ENCODE measurements around the gene PARVG.
A peak's percentile ranks its signal among the peaks of the same experiment; 100 is the strongest.

Gene PARVG

GRCh38 chr22:44181912-44182587 is 1.3 kb downstream of the PARVG start:
- DNase-seq, result peak; percentile 33

GRCh38 chr22:44182588-44183286 is 2.0 kb downstream of the PARVG start:
- peak; percentile 32 for DNase-seq

DNA sequence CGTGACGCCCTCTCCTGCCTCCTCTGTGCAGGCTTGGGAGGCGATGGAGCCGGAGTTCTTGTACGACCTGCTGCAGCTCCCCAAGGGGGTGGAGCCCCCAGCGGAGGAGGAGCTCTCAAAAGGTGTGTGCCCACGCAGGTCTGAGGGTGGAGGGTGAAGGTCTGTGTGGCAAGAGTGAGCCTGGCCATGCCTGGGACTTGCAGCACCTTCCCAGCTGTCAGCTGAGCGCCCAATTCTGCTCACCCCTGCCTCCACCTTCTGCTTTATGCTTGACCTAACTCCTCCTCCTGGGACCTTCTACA is 2.5 kb downstream of the PARVG start:
- DNase-seq, result peak; percentile 6

DNA sequence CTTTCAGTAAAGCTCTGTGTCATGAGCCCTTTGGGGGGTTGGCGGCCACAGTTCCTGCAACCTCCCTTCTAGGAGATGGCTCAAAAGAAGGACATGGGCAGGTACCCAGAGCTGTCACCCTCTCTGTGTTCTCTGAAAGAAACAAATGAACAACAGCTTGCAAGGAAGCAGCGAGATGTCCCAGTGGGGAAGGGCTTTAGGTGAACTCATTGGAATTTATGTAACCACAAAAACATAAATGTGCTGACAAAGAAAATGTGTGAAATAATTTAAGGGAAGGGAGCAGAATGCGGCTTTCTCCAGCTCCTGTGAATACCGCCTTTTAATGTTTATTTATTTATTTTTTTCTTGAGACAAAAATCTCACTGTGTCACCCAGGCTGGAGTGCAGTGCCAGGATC is 3.3 kb downstream of the PARVG start:
- DNase-seq, result no peak

- no peak for DNase-seq
Measured at GRCh38 chr22:44185237-44186120, 4.8 kb downstream of the PARVG start.

DNA sequence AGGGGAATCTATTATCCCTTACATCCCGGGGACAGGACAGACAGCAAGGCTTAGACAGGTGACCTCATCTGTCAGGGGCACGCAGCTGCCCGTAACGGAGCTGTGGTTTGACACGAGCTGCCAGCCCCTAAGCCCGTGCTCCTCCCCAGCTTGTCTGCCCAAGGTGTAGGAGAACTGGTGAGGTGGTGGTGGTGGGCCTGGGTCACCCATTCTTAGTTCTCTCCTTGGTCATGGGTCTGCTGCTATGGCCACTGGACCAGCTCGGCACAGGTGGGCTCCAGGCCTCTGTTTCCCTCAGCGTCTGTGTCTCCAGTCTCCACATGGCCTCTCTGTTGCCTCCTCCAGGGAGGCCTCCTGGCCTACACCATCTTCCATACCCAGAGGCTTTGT is 5.4 kb downstream of the PARVG start:
- no peak for DNase-seq

DNA sequence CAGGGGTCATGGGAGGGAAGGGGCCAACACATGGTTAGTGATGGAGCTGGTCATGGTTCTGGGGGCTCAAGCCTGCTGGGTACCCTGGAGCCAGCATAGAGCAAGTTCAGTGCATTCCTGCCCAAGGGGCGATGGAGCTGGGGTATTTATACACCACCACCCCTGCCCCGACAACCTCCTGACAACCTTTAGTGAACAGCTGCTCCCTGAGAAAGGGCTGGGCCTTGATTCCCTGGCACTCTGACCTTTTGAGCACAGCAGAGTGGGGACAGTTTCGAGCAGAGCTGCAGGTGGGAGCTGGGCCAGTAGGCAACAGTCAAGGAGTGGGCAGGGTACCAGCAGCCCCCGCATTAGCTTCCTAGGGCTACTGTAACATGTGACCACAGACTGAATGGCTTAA is 6.0 kb downstream of the PARVG start:
- DNase-seq, result no peak

DNA sequence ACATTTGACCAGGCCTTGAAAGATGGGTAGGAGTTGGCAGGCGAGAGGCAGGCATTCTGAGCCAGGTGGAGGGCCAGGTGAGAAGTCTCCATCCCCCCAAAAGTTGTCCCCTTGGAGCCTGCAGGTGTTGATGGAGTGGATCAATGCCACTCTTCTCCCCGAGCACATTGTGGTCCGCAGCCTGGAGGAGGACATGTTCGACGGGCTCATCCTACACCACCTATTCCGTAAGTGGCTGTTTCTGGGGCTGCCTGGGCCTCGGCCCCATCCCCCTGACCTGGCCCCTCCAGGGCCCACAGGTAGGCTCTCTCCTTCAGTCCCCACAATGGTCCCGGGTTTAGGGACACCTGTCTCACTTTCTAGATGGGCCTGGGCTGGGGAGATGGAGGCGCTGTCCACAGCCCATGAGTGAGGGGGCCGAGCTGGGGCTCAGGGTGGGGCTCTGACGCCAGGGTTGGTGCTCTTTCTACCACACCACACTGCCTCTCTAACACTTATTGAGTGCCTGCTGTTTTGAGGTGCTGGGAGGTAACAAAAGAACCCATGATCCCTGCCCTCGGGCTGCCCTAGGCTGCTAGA is 7.0 kb downstream of the PARVG start:
- no peak for DNase-seq

GRCh38 chr22:44188316-44188715 is 7.6 kb downstream of the PARVG start:
- DNase-seq, result no peak

- no peak for DNase-seq
Measured at GRCh38 chr22:44188986-44189630, 8.4 kb downstream of the PARVG start.

DNA sequence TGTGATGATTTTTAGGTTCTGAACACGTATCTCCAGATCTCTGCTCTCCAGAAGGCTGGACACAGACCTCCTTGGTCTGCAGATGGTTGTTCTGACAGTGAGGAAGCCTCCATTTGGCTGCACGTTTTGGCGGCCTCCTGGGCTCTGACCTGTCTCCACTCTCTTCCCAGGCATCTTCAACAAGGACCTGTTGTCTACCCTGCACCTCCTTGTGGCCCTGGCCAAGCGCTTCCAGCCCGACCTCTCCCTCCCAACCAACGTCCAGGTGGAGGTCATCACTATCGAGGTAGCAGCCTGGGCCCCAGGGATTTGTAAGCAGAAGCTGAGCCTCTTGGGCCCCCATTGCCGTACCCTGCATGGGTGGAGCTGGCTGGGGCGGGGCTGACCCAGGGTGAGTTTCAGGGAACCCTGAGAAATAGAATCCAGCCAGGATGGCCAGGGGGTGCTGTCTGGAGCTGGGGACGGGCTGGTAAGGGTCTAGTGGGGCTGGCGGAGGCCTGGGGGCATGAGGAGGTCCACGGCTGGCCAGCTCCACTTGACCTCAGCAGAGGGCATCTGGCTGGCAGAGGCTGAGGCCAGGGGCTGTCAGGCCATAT is 9.8 kb downstream of the PARVG start:
- DNase-seq, result no peak

GRCh38 chr22:44191036-44191454 is 10.3 kb downstream of the PARVG start:
- peak; percentile 44 for DNase-seq

GRCh38 chr22:44192098-44192815 is 11.5 kb downstream of the PARVG start:
- DNase-seq, result peak; percentile 29

- no peak for DNase-seq
Measured at GRCh38 chr22:44192816-44193534, 12.2 kb downstream of the PARVG start.

GRCh38 chr22:44193535-44193891 is 12.8 kb downstream of the PARVG start:
- DNase-seq, result no peak

GRCh38 chr22:44194569-44194968 is 13.8 kb downstream of the PARVG start:
- no peak for DNase-seq

- DNase-seq, result no peak
Measured at GRCh38 chr22:44195189-44195871, 14.6 kb downstream of the PARVG start.

- no peak for DNase-seq
Measured at GRCh38 chr22:44196241-44196640, 15.5 kb downstream of the PARVG start.

DNA sequence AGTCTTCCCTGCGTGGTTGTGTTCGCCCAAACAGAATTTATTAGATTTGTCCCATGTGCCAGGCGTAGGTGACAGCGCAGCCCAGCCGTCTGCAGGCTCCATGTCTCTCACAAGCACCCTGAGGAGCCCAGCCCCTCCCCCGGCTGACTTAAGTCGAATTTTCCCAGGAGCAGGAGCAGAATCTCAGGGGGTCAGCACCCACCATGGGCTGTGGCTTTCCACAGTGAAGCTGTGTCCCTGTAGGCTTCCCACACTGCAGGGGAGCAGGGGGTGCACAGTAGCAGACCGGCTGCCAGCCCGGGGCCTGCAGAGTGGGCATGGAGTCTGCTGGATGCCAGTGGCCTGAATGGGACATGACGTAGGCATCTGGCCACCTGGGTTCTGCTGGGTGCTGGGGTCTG is 16.0 kb downstream of the PARVG start:
- DNase-seq, result no peak

DNA sequence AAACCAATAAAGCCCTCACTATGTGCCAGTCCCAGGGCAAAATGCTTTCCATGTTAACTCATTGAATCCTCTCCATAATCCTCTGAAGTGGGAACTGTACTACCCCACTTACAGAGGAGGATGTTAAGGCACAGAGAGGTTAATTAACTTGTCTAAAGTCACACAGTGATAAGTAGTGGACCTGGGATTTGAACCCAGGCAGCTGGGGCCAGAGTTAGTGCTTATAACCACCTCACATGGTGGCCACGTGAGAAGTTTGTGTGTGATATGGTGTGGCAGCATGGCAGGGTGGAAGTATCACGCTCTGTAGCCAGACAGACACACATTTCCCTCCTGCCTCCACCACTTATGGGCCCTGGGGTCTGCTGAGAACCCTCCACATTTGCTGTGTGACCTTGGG is 16.5 kb downstream of the PARVG start:
- no peak for DNase-seq

DNA sequence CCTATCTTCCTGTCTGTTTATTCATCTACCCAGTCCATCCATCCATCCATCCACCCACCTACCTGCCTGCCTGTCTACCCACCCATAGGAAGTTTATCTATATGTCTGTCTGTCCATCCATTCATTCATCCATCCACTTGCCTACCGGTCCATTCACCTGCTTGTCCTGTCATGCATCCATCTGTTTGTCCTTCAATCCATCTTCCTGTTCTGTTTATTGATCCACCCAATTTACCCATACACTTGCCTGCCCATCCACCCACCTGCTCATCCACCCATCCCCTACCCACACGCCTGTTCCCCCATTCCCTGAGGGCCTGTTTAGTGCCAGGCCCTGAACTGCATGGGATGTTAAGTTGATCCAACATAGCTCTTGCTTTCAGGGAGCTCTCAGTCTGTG is 18.4 kb downstream of the PARVG start:
- no peak for DNase-seq
